ENCODE data around the gene CCDC192.

DNA sequence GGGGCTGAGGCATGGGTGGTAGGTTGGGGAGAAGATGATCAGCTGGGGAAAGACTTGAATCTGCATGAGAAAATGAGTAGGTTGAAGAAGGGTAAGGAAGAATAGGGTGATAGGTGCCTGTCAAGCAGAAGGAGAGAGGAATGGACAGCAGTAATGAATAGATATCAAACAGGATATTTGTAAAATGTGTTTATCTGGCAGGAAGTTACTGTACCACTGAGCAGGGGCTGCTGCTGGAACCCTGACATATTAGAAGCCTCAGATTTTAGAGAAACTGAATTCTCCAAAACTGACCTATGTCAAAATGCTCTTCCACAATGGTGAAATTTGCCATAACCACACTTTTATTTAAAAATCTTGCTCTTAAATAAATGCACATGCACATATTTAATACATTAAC, 41.0 kb downstream of the CCDC192 start:
- TF ChIP-seq, protein P1, sequence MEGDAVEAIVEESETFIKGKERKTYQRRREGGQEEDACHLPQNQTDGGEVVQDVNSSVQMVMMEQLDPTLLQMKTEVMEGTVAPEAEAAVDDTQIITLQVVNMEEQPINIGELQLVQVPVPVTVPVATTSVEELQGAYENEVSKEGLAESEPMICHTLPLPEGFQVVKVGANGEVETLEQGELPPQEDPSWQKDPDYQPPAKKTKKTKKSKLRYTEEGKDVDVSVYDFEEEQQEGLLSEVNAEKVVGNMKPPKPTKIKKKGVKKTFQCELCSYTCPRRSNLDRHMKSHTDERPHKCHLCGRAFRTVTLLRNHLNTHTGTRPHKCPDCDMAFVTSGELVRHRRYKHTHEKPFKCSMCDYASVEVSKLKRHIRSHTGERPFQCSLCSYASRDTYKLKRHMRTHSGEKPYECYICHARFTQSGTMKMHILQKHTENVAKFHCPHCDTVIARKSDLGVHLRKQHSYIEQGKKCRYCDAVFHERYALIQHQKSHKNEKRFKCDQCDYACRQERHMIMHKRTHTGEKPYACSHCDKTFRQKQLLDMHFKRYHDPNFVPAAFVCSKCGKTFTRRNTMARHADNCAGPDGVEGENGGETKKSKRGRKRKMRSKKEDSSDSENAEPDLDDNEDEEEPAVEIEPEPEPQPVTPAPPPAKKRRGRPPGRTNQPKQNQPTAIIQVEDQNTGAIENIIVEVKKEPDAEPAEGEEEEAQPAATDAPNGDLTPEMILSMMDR (IDR thresholded peaks at IDR 0.05; ENCODE audit: insufficient read depth, low read depth, low read length) = no peak
- TF ChIP-seq EZH2 (IDR thresholded peaks at IDR 0.05; ENCODE audit: insufficient read depth, low read length) = no peak

Data from astrocyte (in vitro differentiated cells and primary cell).